ENCODE measurements around the gene PLA2G2A.

- TF ChIP-seq CTCF (IDR thresholded peaks at IDR 0.05) (no peak), POLR2A (IDR thresholded peaks at IDR 0.05) (no peak)
Measured at GRCh38 chr1:19987719-19988118, 8.3 kb upstream of the PLA2G2A start.
